IMR-90 (cell line): ENCODE data around the gene TTC3.

Experiments
- MAZ ChIP-seq: IDR thresholded peaks from 2 replicates; pipeline ENCODE4 v1.6.1; 2012; ENCODE audit warnings: low read depth, mild to moderate bottlenecking, low read length, improper control_type of control experiment, moderate library complexity, borderline replicate concordance
- RFX5 ChIP-seq: IDR thresholded peaks from 2 replicates; pipeline ENCODE4 v1.8.0; 2012; ENCODE audit warnings: low read depth, mild to moderate bottlenecking, low read length, moderate library complexity
- TF ChIP-seq, protein P1 (sequence below): conservative IDR thresholded peaks from 2 replicates; pipeline ENCODE4 v1.5.1; 2012; ENCODE audit warnings: mild to moderate bottlenecking, low read depth, low read length, improper control_type of control experiment

- TF ChIP-seq, protein P1, sequence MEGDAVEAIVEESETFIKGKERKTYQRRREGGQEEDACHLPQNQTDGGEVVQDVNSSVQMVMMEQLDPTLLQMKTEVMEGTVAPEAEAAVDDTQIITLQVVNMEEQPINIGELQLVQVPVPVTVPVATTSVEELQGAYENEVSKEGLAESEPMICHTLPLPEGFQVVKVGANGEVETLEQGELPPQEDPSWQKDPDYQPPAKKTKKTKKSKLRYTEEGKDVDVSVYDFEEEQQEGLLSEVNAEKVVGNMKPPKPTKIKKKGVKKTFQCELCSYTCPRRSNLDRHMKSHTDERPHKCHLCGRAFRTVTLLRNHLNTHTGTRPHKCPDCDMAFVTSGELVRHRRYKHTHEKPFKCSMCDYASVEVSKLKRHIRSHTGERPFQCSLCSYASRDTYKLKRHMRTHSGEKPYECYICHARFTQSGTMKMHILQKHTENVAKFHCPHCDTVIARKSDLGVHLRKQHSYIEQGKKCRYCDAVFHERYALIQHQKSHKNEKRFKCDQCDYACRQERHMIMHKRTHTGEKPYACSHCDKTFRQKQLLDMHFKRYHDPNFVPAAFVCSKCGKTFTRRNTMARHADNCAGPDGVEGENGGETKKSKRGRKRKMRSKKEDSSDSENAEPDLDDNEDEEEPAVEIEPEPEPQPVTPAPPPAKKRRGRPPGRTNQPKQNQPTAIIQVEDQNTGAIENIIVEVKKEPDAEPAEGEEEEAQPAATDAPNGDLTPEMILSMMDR, result no peak
- TF ChIP-seq MAZ (no peak), RFX5 (no peak)
These were observed 86.9 kb downstream of the TTC3 start for GRCh38 chr21:37159949-37160348.
